ENCODE data around the gene CCDC138.

The CCDC138 gene

DNA sequence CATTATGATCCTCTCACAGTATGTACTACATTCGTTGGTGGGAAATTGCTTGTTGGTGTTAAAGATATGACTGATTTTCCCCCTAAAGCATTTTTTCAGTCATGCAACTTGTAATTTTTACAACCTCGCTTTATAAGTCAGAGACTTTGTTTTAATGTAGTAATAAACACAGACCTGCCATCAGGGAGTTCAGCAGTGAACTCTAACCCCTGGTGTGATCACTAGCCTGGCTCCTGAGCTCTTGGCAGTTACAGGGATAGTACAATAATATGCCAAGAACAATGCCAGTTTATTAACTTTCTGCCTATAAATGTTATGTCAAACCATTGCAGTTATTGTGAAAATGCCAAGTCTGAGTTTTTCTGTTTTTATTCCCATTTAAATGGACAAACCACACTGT is 108.6 kb downstream of the CCDC138 start:
- no peak for DNase-seq (ENCODE audit: low read depth)

DNA sequence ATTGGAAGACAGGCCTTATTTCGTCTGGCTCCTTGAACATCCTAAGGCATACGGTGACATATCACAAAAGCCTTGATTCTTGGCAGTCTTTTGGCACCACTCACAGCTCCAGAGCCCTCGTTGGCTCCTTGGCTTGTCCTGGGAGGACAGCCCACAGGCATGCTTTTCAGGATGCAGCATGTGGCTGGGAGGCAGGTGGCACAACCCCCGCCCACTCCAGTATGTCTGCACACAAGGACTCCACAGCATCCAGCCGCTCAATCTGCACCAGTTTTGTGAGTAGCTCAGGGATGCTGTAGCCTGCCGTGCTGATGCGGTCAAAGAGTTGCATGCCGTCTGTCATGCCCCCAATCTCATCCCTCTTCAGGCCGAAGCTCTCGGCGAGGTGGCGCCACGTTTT is 110.2 kb downstream of the CCDC138 start:
- no peak for DNase-seq (ENCODE audit: low read depth)

DNA sequence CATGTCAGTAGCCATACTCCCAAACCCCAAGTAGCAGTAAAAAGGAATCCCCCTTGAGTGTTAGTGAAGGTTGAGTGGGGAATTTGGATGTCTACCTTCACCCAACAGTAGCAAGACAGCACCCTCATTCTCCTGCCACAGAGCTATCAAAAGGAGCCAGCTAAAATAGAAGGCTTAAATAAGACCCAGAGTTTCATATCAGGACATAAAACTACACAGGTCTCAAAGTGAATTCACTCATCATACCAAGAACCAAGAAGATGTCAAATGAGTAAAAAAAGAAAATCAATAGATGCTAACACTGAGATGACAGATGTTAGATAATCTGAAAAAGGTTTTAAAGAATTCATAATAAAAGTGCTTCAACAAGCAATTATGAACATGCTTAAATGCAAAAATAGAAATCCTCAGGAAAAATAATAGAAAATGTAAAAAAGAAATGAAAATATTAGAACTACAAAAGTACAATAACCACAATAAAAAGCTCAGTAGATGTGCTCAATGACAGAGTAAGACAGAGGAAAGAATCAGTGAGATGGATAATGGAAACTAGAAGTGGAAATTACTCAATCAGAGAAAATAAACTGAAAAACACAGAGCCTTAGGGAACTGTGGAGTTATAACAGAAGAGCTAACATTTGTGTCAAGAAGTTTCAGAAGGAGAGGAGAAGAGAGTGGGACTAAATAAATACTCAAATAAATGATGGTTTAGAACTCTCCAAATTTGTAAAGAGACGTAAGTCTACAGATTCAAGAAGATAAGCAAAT is 111.9 kb downstream of the CCDC138 start:
- no peak for DNase-seq (ENCODE audit: low read depth)

DNA sequence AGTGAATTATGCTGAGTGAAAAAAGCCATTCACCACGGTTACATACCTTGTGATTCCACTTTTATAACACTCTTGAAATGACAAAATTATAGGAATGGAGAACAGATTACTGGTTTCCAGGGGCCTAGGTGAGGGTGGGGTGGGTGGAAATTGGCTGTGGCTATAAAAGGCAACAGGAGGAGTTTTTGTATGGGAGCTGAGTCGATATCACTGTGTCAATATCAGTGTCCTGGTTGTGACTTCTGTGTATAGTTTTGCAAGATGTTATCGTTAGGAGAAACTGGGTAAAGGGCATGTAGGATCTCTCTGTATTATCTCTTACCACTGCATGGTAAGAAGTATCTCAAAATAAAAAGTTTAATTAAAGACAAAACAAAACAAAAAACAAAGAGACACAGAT is 118.1 kb downstream of the CCDC138 start:
- DNase-seq (ENCODE audit: low read depth), result no peak

DNA sequence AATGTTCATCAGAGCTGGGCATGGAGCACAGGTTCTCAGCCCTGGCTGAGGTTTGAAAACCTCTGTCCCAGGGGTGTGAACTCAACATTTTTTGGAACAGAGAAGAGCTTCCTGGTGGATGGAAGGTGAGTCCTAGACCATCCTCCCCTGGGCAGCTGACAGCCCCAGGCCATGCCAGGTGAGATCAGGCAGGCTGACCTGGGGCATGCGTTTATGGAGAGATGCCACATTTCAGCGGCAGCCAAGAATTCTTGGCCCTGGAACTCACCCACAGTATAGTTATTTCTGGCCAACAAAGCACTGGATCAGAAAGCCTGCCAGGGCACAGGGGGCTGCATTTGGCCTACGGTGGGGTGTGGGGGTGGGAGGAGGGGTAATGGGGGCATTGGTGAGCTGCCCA is 118.6 kb downstream of the CCDC138 start:
- DNase-seq (ENCODE audit: low read depth), result no peak

DNA sequence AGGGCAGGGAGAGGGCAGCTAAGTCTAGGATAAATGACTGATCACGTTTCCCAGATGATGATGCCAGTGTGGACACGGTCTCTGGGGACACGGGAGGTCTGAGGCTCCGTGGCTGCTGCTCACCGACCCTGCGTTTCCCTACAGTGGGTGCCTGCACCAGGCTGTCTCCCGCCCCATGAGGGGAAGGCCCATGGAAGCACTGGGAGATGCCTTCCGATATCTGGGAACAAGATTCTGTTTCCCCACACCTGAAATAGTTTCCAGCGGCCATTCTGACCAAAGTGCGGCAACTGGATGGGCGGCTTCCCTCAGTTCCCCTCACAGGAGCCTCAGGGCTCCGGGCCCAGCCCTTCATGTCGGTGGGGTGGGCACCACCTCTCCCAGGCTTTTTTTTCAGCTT is 119.3 kb downstream of the CCDC138 start:
- no peak for DNase-seq (ENCODE audit: low read depth)

DNA sequence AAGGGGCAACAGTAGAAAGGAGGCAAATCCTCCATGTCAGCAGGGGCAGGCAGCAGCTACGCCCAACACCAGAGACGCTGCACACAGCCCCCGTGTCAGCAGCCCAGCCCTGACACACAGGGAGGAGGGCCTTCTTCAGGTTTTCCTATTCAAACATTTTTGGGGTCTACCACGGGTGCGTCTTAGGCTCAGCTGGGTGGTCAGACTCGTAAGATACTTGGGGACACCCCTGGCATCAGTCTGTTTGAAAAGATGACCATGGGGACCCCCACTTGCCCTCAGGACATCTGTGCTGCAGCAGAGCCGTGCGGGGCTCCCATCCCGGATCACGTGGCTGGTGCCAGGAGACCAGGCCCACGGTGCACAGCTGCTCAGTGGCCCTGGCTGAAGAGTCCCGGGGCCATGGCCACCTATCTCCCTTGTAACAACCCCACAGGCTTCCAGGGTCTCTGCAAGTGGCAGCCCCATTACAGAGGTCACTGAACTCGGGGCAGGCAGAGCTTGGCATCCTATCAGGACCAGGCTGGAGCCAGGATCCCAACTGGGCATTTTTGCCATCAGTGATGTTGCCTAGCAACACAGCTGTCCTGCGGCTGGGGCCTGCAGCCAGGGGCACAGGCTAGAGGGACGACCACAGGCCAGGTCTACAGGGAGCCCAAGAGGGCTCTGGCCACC is 120.0 kb downstream of the CCDC138 start:
- no peak for DNase-seq (ENCODE audit: low read depth)

DNA sequence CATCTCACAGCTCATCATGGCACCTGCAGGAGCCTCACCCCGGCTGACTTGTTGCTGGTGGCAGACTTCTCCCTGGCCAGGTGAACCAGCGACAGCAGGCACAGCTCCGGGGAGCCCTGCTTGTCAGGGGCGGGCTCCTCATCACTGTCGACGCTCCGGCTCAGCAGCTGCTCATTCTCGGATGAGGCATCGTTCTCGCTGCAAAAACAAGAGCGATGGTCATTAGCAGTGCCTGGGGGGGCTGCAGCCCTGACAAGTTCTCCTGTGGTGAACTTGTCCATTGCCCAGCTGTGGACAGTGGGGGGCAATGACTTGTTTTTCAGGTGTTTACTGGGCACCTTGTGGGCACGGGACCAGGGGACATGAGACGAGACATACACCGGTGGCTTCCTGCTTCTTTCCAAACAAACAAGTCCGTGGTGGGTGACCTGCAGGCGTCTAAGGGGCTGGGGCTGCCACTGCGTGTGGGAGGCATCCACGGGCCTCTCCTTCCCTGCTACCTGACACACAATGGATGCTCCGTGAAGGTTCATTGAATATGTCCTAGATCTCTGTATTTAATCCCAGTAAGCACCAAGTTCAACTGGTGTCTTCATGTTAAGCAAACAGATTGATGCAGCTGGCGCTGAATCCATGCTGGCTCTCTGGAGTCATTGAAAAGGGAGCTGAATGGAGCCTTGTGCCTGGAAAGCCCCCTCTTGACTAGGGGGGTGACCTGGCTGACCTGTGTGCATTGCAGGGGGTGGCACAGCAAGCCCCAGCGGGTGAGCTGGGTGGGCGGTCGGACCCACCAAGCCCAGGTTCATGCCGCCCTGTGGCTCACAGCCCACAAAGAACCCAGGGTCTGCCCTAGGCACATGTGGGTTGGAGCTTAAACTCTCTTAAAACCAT is 121.5 kb downstream of the CCDC138 start:
- DNase-seq (ENCODE audit: low read depth), result no peak

DNA sequence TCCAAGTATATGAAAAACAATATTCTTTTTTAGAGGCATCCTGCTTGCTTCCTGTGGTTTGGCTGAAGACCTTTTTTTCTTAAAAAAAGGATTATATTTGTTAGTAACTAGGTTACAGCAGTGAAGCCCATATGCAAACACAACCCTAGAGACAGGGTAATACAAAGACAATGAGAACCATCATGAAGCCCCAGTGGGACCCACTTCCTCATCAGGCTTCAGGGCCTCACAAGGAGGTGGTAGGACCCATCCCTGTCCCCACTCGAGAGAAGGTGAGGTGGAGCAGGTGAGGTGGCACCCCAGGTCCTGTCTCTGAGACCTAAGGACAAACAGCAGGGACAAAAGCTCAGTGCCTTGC is 122.1 kb downstream of the CCDC138 start:
- no peak for DNase-seq (ENCODE audit: low read depth)

DNA sequence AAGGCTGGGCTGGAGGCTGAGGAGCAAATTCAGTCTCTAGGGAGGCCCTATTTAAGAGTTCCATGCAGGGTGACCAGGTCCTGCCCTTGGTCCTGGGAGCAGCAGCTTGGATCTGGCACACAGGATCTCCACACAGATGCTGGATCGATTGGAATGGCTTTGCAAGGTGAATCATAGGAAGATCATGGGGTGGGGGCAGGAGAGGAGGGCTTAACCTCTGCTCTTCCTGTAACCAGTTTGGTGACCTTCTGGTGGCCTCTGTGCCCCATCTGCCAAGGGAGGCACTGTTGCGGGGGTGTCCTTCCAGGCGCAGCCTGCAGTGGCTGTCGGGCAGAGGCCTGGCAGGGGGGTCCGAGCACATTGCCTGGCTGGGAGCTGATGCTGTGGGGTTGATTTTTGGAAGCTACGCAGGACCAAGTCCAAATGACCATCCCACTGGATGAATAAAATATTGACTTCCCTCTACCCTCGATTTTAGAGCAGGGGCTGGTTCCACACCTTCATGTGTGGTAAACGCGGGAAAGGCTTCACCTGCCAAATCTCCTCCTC is 122.8 kb downstream of the CCDC138 start:
- no peak for DNase-seq (ENCODE audit: low read depth)

DNA sequence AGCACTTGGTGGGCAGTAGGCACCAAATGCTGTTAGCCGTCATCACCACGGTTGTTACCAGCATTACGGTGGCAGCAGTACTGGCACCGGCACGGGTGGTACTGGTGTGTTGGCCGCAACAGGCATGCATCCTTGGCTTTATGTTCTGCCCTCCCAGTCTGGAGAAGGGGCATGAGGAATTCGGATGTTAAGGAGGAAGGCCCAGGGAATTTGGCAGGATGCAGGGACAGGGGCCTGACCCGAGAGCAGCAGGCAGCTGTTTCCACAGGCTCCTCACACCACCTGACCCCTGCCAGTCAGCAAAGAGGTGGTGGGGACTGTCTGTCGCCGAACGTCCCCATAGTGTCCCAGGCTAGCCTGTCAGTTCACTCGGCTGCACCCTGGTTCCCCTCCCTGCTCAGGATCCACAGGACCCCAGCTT is 123.5 kb downstream of the CCDC138 start:
- no peak for DNase-seq (ENCODE audit: low read depth)

DNA sequence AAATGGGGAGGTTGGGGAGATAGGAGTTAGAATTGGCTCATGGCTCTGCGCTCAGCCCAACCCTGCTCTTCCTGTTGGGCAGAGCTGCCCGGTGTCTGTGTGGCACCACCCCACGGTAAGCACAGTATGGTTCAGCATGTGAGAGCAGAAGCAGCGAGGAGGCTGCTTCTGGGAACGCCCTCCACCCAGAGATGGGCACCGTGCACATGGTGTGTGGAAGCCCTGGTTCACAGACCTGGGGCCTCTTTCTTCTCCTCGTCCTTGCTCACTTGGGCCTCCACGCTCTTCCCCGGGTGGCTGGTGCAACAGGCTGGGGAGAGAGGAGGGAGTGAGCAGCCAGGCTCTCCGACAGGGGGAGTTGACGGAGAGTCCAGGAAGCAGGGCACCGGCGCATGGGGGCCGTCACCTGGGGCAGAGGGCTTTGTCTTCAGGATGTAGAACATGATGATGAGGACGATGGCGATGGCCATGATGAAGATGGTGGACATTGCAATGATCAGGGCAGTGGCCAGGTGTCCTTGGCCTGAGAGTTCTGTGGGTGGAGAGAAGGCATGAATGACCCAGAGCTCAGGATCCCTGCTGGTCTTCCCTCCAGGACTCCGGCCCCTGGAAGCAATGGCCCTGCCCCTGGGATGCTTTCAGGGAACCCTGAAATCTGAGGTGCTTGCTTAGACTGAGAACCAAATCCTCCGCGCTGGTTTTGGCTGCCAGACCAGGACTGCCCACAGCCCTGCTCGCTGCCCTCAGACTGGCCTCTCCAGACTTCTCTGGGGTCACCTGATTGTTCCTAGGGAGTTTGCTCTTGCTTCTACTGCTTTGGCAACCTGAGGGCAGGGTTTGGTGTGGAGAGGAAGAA is 124.2 kb downstream of the CCDC138 start:
- DNase-seq (ENCODE audit: low read depth), result no peak

DNA sequence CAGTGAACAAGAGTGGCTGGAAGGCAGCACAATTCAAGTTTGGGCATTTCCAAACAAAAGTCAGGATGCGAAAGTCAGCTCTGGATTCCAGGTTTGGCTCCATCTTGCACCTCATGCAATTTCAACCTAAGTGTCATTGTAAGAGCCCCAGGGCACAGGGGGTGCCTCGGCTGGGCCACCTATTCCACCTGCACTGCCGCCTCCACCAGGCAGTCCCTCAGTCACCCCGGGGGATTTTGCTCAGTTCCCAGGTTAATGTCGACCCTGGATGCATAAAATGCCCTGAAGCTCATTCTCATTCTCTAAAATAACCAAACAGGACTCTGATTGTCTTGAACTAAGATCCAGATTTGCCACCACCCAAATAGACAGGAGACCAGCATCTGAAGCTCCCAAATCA is 124.8 kb downstream of the CCDC138 start:
- no peak for DNase-seq (ENCODE audit: low read depth)

DNA sequence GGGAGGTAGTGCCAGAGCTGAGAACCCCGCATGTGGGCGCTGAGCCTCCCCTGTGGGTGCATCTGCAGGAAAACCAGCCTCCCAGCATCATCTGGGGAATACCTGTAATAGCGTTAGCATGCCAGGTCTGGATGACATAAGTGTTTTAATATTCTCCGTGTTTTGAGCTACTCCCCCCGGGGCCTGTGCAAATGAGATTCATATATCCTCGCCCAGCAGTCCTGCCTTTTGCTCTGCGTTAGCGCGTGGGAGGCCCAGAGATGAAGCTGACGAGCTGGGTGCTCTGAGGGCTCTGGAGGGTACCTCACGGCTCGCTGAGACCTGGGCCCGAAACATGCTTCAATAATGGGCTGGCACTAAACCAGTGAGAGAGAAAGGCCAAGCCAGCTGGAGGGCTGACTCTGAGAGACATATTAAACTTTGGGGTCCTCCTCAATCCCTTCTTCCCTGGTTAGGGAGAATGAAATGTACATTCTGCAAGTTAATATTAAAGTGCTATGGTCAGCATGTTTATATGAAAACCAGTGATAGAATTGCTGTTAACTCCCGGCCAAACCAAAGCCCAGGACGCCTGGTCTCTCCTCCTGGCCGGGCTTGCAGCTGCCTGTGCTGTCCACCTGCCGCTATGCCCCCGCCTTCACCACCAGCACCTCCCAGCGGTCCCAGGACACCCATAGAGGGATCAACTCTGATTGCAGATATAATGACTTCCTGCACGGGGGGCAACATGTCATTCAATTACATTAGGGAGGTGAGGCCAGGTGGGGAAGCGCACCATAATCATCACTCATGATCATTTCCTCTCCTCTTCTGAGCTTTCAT is 125.4 kb downstream of the CCDC138 start:
- DNase-seq (ENCODE audit: low read depth), result no peak

DNA sequence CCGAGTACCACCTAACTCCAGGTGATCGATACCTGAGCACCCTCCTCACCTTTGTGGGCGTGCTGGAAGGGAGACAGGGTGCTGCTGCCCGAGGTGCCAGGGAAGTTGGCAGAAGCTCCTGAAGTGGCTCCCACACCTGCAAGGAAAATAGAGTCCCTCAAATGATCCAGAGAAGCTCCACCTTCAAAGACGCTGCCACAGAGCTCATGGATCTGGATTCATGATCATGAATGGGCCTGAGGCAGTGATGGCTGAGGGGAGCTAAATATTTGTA is 126.0 kb downstream of the CCDC138 start:
- DNase-seq (ENCODE audit: low read depth), result no peak

DNA sequence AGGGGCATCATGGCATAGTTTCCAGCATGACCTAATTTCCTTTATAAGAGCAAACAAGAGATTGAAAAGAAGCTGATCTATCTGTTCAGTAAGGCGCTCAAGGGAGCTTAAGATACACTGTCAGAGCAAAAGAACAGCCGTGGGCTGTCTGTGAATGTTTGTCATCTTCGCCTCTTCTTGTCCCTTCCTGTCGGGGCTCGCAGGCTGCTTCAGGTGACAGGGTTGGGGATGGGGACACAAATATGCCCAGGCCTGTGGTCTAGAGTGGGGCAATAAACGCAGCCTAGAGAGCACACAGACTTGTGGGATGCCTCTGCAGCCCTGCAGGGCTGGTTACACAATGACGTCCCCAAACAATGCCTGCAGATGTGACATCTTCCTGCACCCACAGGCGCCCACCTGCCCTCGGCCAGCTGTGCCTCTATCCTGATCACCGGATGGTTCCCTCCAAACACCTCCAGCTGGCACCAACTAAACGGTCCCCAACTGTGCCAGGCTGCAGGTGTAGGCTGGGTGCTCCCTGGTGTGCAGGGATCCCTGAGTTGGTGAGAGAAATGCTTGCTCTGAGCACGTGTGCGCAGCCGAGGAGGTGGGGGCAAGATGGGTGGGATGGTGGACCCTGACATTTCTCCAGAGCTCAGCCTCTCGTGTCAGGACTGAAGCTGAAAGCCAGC is 129.7 kb downstream of the CCDC138 start:
- DNase-seq (ENCODE audit: low read depth), result no peak

DNA sequence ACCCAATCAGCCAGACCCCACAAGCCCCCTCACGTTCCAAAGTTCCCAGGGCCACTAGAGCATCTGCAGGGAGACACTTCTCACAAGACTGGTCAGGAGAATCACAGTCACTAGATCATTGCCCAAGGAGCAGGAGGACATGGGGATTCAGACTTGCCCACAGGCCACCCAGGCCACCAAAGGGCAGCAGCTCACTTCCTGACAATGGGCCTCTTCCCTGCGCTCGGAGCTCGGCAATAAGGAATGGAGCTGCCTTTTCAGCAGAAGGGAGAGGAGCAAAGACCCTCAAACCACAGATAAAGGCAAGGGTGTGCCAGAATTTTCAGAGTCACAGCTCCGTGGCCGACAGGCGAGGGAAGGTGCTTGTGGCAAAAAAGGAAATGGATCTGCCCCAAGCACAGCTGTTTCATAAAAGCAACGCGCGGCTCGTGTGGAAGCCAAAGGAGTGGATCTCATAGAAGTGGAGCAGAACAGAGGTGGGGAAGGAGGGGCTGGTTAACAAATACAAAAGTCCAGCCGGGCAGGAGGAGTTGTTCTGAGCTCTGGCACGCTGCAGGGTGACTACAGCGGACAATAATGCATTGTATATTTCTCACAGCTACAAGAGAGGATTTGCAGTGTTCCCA is 130.3 kb downstream of the CCDC138 start:
- DNase-seq (ENCODE audit: low read depth), result no peak

DNA sequence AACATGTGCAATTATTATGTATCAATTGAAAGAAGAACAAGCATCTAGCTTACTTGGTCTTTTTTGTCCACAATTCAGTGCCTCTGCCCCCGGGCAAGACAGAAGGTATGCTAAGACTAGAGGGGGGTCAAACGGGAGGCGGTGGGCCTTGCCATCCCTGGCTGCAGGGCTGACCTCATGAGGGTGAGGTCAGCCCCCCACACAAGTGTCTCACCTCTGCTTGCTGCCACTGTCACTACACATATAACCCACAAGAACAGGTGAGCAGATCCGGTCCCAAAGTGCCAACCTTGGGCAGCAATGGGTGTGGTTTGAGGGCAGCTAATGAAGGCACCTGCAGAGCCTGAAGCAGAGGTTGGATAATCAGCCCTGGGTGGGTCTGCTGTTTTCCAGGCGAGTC is 131.0 kb downstream of the CCDC138 start:
- DNase-seq (ENCODE audit: low read depth), result no peak

DNA sequence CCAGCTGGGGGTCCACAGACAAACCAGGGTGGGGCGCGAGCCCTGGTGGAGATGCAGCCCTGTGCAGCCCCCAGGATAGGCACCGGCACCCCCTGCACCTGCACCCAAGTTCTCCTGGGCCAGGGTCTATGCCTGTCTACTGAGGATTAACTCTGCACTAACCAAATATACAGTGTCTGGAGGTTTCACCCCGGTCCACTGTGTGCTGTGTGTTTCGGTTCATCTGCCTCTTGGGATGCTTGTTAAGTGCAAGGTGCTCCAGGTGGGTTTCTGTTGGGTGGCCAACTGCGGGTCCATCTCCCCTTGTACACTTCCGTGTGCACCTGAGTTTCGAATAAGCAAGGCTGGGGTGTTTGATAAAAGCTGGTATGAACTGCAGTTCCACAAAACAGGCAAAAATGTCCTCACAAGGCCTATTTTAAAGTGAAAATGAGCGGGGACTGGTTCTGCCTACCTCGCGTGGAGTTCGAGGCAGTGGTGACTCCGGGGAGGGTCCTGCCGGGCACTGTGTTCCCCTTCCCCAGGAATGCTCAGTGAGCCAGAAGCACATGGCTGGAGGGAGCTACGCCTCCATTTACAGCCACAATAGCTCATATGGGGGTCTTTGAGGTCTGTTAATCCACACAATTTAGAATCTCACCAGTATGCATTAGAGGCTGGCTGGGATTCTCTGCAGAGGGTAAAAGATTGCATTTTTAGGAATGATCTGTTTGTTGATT is 131.7 kb downstream of the CCDC138 start:
- DNase-seq (ENCODE audit: low read depth), result no peak

All from HS-27A (cell line).